ENCODE results near the gene SORBS2. TPM values are rescaled to one million over a fixed set of nuclear protein-coding genes. Genes with fewer than 3 reads are reported as not detected.
A peak's percentile ranks its signal among the peaks of the same experiment; 100 is the strongest.

Gene SORBS2
- total RNA-seq, 1 experiment from 2014 or later: 44.5 TPM

DNA sequence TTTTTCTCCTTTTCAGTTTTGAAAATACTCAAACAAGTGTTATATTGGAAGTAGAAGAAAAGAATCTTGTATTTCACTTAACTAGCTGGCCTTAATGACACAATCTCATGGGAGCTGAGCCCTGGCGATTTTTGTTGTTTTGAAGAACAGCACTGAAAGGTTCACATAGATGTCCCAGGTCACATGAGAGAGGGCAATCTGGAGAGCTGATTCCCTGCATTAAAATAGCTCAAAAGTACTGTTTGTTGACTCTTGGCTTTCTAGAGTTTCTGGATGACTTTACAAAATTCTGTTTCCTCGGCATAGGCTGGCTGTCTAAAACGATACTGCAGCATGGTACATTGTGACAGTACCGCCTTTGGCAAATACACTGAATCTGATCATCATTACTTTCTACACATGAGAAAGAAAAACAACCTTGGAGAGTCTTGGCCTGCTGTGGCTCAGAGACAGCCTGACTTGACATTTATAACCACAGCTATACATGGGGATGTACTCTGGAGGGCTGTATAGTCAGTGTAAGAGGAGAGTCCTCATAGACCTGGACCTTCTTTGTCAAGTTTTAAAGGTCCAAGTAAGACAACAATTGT, 156.9 kb downstream of the SORBS2 start:
- H3K36me3 Mint-ChIP-seq: no peaks in the 10 kb centered on the region
- TF ChIP-seq SP1 (CRISPR knock-in tag; conservative IDR thresholded peaks at IDR 0.05) (no peak), ZNF263 (CRISPR knock-in tag; IDR thresholded peaks at IDR 0.05; ENCODE audit: low read depth) (no peak), ARID4B (CRISPR knock-in tag; IDR thresholded peaks at IDR 0.05; ENCODE audit: borderline replicate concordance) (no peak), JUN (CRISPR knock-in tag; IDR thresholded peaks at IDR 0.05) (no peak), ZNF219 (CRISPR knock-in tag; IDR thresholded peaks at IDR 0.05; ENCODE audit: borderline replicate concordance) (no peak), E2F4 (CRISPR knock-in tag; IDR thresholded peaks at IDR 0.05; ENCODE audit: borderline replicate concordance, low read depth) (no peak), MXD4 (CRISPR knock-in tag; IDR thresholded peaks at IDR 0.05; ENCODE audit: borderline replicate concordance) (no peak), FOXP4 (CRISPR knock-in tag; IDR thresholded peaks at IDR 0.05) (no peak), NFYB (CRISPR knock-in tag; conservative IDR thresholded peaks at IDR 0.05; ENCODE audit: low read depth) (no peak), RELA (CRISPR knock-in tag; IDR thresholded peaks at IDR 0.05; ENCODE audit: borderline replicate concordance) (no peak), ESRRA (CRISPR knock-in tag; IDR thresholded peaks at IDR 0.05; ENCODE audit: borderline replicate concordance) (no peak), AR (CRISPR knock-in tag; IDR thresholded peaks at IDR 0.05) (no peak), RORB (CRISPR knock-in tag; IDR thresholded peaks at IDR 0.05) (no peak), ZNF396 (CRISPR knock-in tag; IDR thresholded peaks at IDR 0.05; ENCODE audit: borderline replicate concordance) (no peak), HMGXB4 (CRISPR knock-in tag; IDR thresholded peaks at IDR 0.05) (no peak), CBFB (CRISPR knock-in tag; IDR thresholded peaks at IDR 0.05; ENCODE audit: low read depth) (no peak), NR1H2 (CRISPR knock-in tag; IDR thresholded peaks at IDR 0.05) (no peak)
- TF ChIP-seq, protein P1, sequence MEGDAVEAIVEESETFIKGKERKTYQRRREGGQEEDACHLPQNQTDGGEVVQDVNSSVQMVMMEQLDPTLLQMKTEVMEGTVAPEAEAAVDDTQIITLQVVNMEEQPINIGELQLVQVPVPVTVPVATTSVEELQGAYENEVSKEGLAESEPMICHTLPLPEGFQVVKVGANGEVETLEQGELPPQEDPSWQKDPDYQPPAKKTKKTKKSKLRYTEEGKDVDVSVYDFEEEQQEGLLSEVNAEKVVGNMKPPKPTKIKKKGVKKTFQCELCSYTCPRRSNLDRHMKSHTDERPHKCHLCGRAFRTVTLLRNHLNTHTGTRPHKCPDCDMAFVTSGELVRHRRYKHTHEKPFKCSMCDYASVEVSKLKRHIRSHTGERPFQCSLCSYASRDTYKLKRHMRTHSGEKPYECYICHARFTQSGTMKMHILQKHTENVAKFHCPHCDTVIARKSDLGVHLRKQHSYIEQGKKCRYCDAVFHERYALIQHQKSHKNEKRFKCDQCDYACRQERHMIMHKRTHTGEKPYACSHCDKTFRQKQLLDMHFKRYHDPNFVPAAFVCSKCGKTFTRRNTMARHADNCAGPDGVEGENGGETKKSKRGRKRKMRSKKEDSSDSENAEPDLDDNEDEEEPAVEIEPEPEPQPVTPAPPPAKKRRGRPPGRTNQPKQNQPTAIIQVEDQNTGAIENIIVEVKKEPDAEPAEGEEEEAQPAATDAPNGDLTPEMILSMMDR (IDR thresholded peaks at IDR 0.05): no peak
- TF ChIP-seq, protein P2, sequence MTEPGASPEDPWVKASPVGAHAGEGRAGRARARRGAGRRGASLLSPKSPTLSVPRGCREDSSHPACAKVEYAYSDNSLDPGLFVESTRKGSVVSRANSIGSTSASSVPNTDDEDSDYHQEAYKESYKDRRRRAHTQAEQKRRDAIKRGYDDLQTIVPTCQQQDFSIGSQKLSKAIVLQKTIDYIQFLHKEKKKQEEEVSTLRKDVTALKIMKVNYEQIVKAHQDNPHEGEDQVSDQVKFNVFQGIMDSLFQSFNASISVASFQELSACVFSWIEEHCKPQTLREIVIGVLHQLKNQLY (CRISPR knock-in tag; IDR thresholded peaks at IDR 0.05): no peak
- CTCF ChIA-PET: interaction anchor here (1.2 kb wide), 1 partner anchor 367 kb away, joined by 3 read pairs; no protein-coding TSS in a partner anchor
- DNase-seq (ENCODE audit: low spot score): no peak
- H3K4me1 Mint-ChIP-seq: peaks cover 74% of the 10 kb centered on the region
- H3K9me3 Mint-ChIP-seq: no peaks in the 10 kb centered on the region
- ATAC-seq: no peak
- H3K27me3 Mint-ChIP-seq (ENCODE audit: low read depth): no peaks in the 10 kb centered on the region
- H3K4me3 Mint-ChIP-seq: no peak overlapping the region
- POLR2A ChIA-PET: interaction anchor here (0.5 kb wide), 1 partner anchor 37 kb away, joined by 3 read pairs; no protein-coding TSS in a partner anchor
- peak overlapping the region; percentile 9 for H3K27ac Mint-ChIP-seq

Measured in WTC11 (cell line).